SHP77 treated with DMSO at 0.1 percent for 48 hours (cell line): ENCODE data around the gene COBL.
A peak's percentile ranks its signal among the peaks of the same experiment; 100 is the strongest.

ENCODE experiments used
- DNase-seq: peaks from one replicate; lab custom pipeline; 2025; lab: John Stamatoyannopoulos, UW

The COBL gene

GRCh38 chr7:51075681-51076580, 240.7 kb downstream of the COBL start:
- no peak for DNase-seq

DNA sequence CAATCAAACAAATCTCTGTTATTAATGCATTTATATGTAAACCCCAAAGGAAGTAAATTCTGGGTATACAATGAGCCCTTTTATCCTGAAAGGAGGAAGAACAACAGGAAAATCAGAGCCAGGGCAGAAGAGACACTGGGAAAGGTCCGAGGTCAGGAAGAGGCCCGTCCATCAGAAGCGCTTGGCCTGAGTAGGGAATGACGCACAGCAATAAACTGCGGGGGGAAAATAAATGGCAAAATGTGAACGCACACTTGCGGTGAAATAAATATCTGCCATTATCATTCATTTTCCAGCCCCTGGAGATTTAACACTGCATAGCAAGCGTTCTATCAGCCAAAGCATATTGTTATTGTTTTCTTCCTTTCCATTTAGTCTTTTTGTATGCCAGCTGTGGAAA, 243.4 kb downstream of the COBL start:
- no peak for DNase-seq

GRCh38 chr7:51072281-51072680, 244.3 kb downstream of the COBL start:
- no peak for DNase-seq

DNA sequence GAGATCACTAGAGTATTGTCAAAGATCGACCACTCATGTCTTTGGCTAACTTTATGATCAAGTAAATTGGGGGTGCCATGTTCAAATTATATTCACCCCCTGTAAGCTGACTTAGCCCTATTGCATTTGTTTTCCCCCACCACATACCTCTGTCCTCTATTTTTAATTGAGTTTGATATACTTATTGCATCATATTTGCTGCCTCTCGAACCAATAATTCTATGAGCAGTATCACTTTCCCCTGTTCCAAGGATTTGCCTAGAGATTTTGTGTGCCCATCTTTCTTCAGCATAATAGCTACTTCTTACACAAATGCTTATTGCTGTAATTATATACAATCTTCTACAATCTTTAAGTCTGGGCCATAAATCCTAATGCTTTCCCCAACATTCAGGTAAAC, 245.2 kb downstream of the COBL start:
- DNase-seq: no peak

DNA sequence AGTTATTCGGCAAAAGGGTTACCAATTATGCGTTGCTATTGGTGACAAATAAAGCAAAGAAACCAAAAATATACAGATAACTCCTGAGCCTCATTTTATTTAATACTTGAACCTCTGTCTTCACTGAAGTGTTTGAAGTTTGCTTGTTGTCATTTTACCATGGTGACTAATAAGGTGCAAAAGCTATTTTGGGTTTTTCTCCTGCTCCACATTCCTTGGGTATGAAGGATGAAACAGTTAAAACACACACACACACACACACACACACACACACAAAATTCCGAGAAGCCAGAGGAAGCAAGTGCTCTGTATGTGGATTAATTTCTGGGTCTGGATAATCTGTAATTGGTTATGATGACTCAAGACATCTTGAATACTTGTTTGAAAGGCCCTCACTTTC, 246.5 kb downstream of the COBL start:
- no peak for DNase-seq

GRCh38 chr7:51069411-51070083, 247.1 kb downstream of the COBL start:
- DNase-seq: no peak

GRCh38 chr7:51068401-51068800, 248.2 kb downstream of the COBL start:
- no peak for DNase-seq

DNA sequence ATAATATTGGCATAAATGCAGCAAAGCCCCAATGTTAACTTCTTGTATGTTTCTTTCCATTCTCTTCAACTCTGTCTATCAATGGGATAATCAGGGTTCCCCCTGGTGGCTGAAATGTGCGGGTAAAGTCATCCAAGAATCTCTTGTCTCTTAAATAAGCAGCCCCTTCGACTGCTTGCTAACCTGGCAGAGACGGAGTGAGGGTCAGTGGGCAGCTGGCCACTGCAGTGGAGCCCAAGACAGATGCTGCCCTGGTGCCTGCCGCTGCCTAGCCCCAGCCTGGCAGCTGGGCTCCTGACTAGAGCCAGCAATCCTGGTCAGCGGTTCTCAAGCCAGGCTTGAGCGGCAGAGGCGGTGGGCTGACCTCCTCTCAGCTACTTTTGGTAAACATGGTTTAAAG, 248.9 kb downstream of the COBL start:
- DNase-seq: peak; percentile 45

- DNase-seq: no peak
These were observed 249.4 kb downstream of the COBL start for GRCh38 chr7:51067258-51067657.

GRCh38 chr7:51066405-51066882, 250.2 kb downstream of the COBL start:
- no peak for DNase-seq

DNA sequence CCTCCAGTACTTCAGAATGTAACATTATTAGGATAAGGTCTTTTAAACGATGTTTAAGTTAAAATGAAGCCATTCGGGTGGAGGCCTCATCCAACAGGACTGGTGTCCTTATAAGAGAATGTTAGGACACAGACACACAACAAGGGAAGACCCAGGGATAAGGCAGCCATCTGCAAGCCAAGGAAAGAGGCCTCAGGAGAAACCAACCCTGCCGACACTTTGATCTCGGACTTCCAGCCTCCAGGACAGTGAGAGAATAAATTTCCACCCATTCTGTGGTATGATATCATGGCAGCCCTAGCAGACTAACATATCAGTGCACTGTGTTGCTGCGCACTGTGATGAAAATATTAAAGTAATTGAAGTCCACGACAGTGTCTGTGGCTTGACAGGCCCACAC, 250.8 kb downstream of the COBL start:
- no peak for DNase-seq

DNA sequence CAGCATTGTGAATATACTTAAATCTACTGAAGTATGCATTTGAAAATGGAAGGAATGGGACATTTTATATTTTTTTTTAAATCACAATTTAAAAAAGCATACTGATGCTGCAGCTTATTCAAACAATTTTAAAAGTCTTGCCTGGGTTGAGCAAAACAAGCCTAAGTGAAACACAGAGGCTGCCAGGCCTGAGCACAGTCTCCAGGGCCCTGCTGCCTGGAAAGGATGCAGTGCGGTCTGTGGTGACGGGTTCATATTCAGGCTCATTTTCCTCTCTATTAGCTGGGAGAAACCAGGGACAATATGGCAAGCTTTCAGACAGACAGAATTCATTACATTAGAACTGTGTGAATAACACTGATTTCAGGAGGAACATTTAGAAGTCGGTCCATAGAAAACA, 251.9 kb downstream of the COBL start:
- DNase-seq: no peak

DNA sequence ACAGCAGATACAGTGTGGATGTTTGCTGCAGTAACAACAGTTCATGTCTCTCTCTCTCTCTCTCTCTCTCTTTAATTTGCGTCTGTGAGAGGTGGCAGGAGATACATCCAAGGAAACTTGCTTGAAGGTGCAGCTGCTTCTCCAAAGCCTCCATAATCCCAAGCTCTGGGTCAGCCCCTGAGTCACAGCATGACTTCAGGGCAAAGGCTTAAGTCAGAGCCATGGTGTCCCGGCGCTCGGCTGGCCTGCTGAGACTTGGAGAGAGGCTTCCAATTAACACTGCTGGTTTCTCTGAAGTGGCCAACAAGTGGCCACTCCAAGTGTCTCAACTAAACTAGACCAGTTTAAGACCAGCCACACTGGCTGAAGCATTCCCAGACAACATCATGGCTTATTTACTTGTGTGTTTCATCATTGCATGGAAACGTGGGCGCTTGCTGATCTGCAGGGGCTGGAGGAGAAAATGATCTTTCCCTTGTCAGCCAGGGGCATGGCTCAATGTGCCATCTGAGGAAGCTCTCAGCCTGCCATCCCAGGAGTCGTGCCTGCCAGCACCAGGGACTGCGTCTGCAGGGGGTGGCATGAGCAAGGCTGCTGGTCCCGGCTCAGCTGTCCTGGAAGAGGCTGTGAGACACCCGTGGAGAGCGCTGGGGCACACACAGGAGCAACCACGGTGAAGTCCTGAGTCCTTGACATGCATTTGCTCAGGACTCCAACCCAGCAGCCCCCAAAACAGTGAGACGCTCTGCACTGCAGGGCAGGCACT, 254.2 kb downstream of the COBL start:
- DNase-seq: no peak

DNA sequence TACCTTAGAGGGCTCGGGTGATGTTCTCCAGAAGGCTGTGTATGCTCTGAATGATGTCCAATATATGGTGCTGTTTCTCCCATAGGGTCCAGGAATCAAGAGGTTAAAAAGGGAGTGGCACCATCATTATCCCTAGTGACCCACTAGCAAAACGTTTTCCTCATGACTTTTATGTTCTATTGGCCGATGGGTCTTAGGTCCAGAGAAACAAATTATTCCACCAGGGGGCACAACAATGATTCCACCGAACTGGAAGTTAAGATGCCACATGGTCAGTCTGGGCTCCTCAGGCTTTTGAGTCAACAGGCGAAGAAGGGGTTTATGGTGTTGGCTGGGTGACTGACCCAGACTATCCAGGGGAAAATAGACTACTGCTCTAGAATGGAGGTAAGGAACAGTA, 256.1 kb downstream of the COBL start:
- DNase-seq: no peak

GRCh38 chr7:51059504-51060142, 257.0 kb downstream of the COBL start:
- no peak for DNase-seq

GRCh38 chr7:51058764-51059163, 257.8 kb downstream of the COBL start:
- DNase-seq: no peak

GRCh38 chr7:51055039-51055840, 261.4 kb downstream of the COBL start:
- no peak for DNase-seq

GRCh38 chr7:51054231-51054630, 262.4 kb downstream of the COBL start:
- DNase-seq: no peak

- DNase-seq: no peak
These were observed 263.3 kb downstream of the COBL start for GRCh38 chr7:51053160-51053925.

DNA sequence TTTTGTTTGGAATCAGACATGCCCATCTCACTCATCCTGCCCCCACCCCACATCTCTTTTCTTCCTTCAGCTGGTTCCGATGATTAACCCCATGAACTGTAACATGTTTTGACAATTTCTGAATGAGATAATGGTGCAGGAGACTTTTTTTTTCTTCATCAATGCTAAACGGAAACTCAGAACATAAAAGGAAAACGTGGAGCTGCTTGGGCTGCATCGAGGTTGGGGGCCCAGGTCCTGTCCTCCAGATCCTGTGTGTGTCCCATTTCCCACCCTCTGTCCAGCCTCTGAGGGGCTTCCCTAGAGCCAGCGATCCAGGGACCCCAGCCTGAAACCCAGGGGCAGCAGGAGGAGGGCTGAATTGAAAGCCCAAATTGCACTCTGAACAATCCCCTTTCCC, 270.1 kb downstream of the COBL start:
- no peak for DNase-seq

DNA sequence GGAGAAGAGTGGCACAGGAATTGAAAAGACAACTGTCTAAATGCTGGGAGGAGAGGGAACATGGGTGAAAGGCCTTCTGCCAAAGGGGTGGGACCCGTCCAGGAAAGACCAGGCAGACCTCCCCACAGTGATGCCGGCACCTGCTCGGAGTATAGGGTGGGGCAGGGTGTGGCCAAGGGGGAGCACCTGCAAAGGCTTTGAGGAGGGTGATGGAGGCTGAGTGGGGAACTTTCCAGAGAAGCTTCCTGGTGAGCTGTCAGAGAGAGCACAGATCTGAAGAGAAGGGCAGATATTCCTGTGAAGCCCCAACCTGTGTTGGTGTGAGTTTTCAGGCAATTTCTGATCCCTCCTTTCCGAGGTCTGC, 270.5 kb downstream of the COBL start:
- no peak for DNase-seq
